Transverse colon (tissue), 4 donors: Measurements from ENCODE around the gene PRKAR1B. TPM values are rescaled to one million over a fixed set of nuclear protein-coding genes. Genes with fewer than 3 reads are reported as not detected.

Experiments
- DNase-seq: peaks from one replicate; pipeline ENCODE4 v3.0.0-alpha.2; 2019
- H3K27ac ChIP-seq, 4 donors: fragments of 200-600 bp; sonication (generic); 2 replicates each; pipeline ENCODE4 v1.5.1; 2016 to 2018; ENCODE audit warnings: inconsistent platforms in 4 of 4
- H3K27me3 ChIP-seq: fragments of 200-600 bp; sonication (generic); 2 replicates; pipeline ENCODE4 v1.5.1; 2017; ENCODE audit warnings: inconsistent platforms
- H3K36me3 ChIP-seq, 4 donors: fragments of 200-600 bp; sonication (generic); 2 replicates each; pipeline ENCODE4 v1.5.1; 2017 to 2019; ENCODE audit warnings: inconsistent platforms in 4 of 4
- H3K4me1 ChIP-seq, 4 donors: fragments of 200-600 bp; sonication (generic); 2 replicates each; pipeline ENCODE4 v1.5.1; 2017 to 2020; ENCODE audit warnings: inconsistent platforms in 4 of 4
- H3K4me3 ChIP-seq, 4 donors: fragments of 200-600 bp; sonication (generic); 1 replicate in 1 of 4; 2 replicates in 3 of 4; pipeline versions ENCODE4 v1.5.1 to v1.6.1; 2017 to 2019; ENCODE audit warnings: inconsistent platforms in 4 of 4
- H3K9me3 ChIP-seq, 2 donors: fragments of 200-600 bp; sonication (generic); 2 replicates each; pipeline ENCODE4 v1.5.1; 2017 to 2019; ENCODE audit warnings: inconsistent platforms in 2 of 2
- EP300 ChIP-seq: sonication (generic); formaldehyde crosslinking; IDR thresholded peaks from one replicate; pipeline ENCODE4 v1.6.1; 2017; ENCODE audit warnings: antibody characterized with exemption, low read depth
- POLR2A ChIP-seq: fragments of 450-650 bp; IDR thresholded peaks from one replicate; pipeline ENCODE4 v1.6.1; 2016; ENCODE audit warnings: antibody characterized with exemption, mild to moderate bottlenecking, moderate library complexity
- POLR2AphosphoS5 ChIP-seq, 3 donors: sonication (generic); formaldehyde crosslinking; IDR thresholded peaks; one replicate each; pipeline ENCODE4 v1.6.1; 2016; ENCODE audit warnings: antibody characterized with exemption in 3 of 3
- WGBS, 2 donors: methylation state at CpG; one replicate each; pipeline ENCODE4 v1.1.5; 2018; ENCODE audit warnings: low coverage in 1 of 2; 5-methylcytosine and 5-hydroxymethylcytosine counted together
- in situ Hi-C, 4 donors: fragments of 200-750 bp; cut with MboI; loops; one replicate each; pipeline versions ENCODE4 v1.15.0 to v1.15.1; 2017; ENCODE audit warnings: low sequenced_read_pairs in 3 of 4, low pct_ligation_motif_present in 1 of 4, low pct_unique_long_range_greater_than_20kb in 1 of 4
- intact Hi-C: fragments of 100-400 bp; cut with DNase I; formaldehyde crosslinking; loops from one replicate; pipeline ENCODE4 v1.15.1; 2023; ENCODE audit warnings: low total_unique reads
- total RNA-seq, 4 donors: library from RNA; depleted of rRNA; stranded (reverse); fragments of >200 nt; gene quantifications; one replicate each; pipeline ENCODE4 v1.1.0, GENCODE V29; 2016
- TF ChIP-seq, protein P1 (sequence below), 5 experiments: fragments of 200-600 bp in 3 of 5; fragments of 450-650 bp in 2 of 5; sonication (generic) in 3 of 5; IDR thresholded peaks; 1 replicate in 2 of 5; 2 replicates in 3 of 5; pipeline ENCODE4 v1.5.1; 2016 to 2017; ENCODE audit warnings: antibody characterized with exemption in 5 of 5, inconsistent platforms in 3 of 5, mild to moderate bottlenecking in 2 of 5, moderate library complexity in 1 of 5

The PRKAR1B gene
- total RNA-seq, 4 donors from 2014 or later = 15.7 to 53.9 (median 16.9) TPM

GRCh38 chr7:739455-739982, 12.4 kb upstream of the PRKAR1B start:
- WGBS, 2 donors = 95% methylated on average over 28 of the region's 31 CpGs; no CpG with 5 or more reads in 1 of the 2 donors
- no peaks in the 10 kb centered on the region for H3K4me1 ChIP-seq
- H3K27ac ChIP-seq = no peak overlapping the region
- TF ChIP-seq, protein P1, sequence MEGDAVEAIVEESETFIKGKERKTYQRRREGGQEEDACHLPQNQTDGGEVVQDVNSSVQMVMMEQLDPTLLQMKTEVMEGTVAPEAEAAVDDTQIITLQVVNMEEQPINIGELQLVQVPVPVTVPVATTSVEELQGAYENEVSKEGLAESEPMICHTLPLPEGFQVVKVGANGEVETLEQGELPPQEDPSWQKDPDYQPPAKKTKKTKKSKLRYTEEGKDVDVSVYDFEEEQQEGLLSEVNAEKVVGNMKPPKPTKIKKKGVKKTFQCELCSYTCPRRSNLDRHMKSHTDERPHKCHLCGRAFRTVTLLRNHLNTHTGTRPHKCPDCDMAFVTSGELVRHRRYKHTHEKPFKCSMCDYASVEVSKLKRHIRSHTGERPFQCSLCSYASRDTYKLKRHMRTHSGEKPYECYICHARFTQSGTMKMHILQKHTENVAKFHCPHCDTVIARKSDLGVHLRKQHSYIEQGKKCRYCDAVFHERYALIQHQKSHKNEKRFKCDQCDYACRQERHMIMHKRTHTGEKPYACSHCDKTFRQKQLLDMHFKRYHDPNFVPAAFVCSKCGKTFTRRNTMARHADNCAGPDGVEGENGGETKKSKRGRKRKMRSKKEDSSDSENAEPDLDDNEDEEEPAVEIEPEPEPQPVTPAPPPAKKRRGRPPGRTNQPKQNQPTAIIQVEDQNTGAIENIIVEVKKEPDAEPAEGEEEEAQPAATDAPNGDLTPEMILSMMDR (IDR thresholded peaks at IDR 0.05) = no peak
- TF ChIP-seq EP300 (no peak), POLR2A (no peak), POLR2AphosphoS5 (IDR thresholded peaks at IDR 0.05) (no peak)
- no peaks in the 10 kb centered on the region for H3K9me3 ChIP-seq
- H3K27me3 ChIP-seq = no peaks in the 10 kb centered on the region
- in situ Hi-C loops (no loop called here), intact Hi-C loops (no loop called here)
- H3K36me3 ChIP-seq = peaks cover 0 to 14% (median 7%) of the 10 kb centered on the region in 4 donors
- H3K4me3 ChIP-seq = no peak overlapping the region
- no peak for DNase-seq

DNA sequence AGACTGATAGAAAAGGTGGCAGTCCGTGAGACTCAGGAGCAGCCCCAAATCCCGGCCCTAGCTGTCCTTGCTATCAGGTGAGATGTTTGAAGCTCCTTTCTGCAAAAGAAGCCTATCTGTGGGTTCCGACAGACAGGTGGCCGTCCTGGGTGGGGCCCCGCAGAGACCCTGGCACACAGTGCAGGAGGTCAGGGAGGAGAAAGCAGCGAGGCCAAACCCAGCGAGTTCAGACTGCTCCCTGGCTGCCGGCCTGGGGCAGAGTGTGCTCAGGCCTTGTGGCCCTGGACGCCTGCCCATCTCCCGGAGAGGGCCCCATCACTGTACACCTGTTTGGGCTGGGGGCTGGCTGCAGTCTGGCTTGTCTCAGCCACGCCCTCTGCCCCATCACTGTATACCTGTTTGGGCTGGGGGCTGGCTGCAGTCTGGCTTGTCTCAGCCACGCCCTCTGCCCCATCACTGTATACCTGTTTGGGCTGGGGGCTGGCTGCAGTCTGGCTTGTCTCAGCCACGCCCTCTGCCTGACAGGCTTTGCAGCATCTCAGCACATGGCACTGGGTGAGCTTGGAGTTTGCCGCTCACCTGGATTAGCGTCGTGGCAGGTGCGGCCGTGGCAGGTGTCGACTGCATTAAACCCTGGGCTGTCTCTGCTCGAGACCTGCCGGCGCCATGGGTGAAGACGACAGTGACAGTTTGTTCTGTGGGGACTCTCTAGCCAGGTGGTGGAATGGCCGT, 11.8 kb upstream of the PRKAR1B start:
- DNase-seq = no peak
- in situ Hi-C loops (no loop called here), intact Hi-C loops (no loop called here)
- Histone ChIP-seq H3K27me3 (no peaks in the 10 kb centered on the region), H3K4me3 (no peak overlapping the region), H3K27ac (no peak overlapping the region), H3K9me3 (no peaks in the 10 kb centered on the region), H3K36me3 (peaks cover 0 to 17% (median 9%) of the 10 kb centered on the region in 4 donors), H3K4me1 (no peaks in the 10 kb centered on the region)
- WGBS, 2 donors = 88 to 93% methylated on average over 2 to 22 of the region's 24 CpGs
- no peak for TF ChIP-seq POLR2AphosphoS5 (IDR thresholded peaks at IDR 0.05)
- no peak for TF ChIP-seq EP300
- TF ChIP-seq, protein P1 (IDR thresholded peaks at IDR 0.05) = no peak
- no peak for TF ChIP-seq POLR2A

DNA sequence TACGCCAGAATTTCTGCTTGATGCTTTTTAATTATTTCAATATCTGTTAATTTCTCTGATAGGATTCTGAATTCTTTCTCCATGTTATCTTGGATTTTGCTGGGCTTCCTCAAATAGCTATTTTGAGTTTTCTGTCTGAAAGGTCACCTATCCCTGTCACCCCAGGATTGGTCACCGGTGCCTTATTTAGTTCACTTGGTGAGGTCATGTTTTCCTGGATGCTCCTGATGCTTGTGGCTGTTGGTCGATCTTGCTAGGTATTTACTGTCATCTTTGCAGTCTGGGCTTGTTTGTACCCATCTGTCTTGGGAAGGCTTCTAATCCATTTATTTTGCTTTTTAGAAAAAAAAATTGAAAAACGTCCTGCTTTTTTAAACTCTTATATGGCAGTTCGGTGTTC, 11.2 kb upstream of the PRKAR1B start:
- DNase-seq = no peak
- Histone ChIP-seq H3K27me3 (no peaks in the 10 kb centered on the region), H3K4me1 (no peaks in the 10 kb centered on the region), H3K4me3 (no peak overlapping the region), H3K36me3 (peaks cover 0 to 17% (median 9%) of the 10 kb centered on the region in 4 donors), H3K9me3 (no peaks in the 10 kb centered on the region), H3K27ac (no peak overlapping the region)
- TF ChIP-seq POLR2A = no peak
- no peak for TF ChIP-seq POLR2AphosphoS5 (IDR thresholded peaks at IDR 0.05)
- TF ChIP-seq, protein P1 (IDR thresholded peaks at IDR 0.05) = no peak
- TF ChIP-seq EP300 = no peak
- intact Hi-C loops (no loop called here), in situ Hi-C loops (no loop called here)
- WGBS, 2 donors = 86 to 93% methylated on average over 5 of the region's 5 CpGs

GRCh38 chr7:734808-735207, 7.7 kb upstream of the PRKAR1B start:
- intact Hi-C loops = no loop called here
- no peak overlapping the region for H3K27ac ChIP-seq
- 94% methylated on average over 7 to 11 of the region's 11 CpGs for WGBS, 2 donors

More at GRCh38 chr7:734808-735207, 7.7 kb upstream of the PRKAR1B start:
- Histone ChIP-seq H3K4me3 (no peak overlapping the region), H3K36me3 (peaks cover 0 to 11% (median 3%) of the 10 kb centered on the region in 4 donors), H3K27me3 (no peaks in the 10 kb centered on the region), H3K4me1 (peaks cover 0 to 23% (median 11%) of the 10 kb centered on the region in 4 donors), H3K9me3 (no peaks in the 10 kb centered on the region)
- TF ChIP-seq, protein P1 (IDR thresholded peaks at IDR 0.05) = no peak
- no peak for TF ChIP-seq EP300
- TF ChIP-seq POLR2A = no peak
- no peak for TF ChIP-seq POLR2AphosphoS5 (IDR thresholded peaks at IDR 0.05)
- in situ Hi-C loops = no loop called here
- DNase-seq = no peak
